Lower leg skin (tissue), 4 donors: ENCODE results near the gene CNIH3. TPM values are rescaled to one million over a fixed set of nuclear protein-coding genes. Genes with fewer than 3 reads are reported as not detected.

Experiments used
- DNase-seq, 2 donors: peaks; one replicate each; pipeline ENCODE4 v3.0.0-alpha.2; 2019; ENCODE audit warnings: low spot score in 2 of 2
- H3K4me3 ChIP-seq: fragments of 200-600 bp; sonication (generic); 2 replicates; pipeline ENCODE4 v1.5.1; 2017; ENCODE audit warnings: mild to moderate bottlenecking, low read depth; ENCODE audit not compliant: poor library complexity, severe bottlenecking
- CTCF ChIP-seq, 3 donors: fragments of 450-650 bp; IDR thresholded peaks; one replicate each; pipeline ENCODE4 v1.5.1; 2016; ENCODE audit warnings: antibody characterized with exemption in 3 of 3, mild to moderate bottlenecking in 3 of 3, moderate library complexity in 2 of 3
- POLR2A ChIP-seq, 2 donors: fragments of 450-650 bp; IDR thresholded peaks; one replicate each; pipeline ENCODE4 v1.6.1; 2016 to 2017; ENCODE audit warnings: antibody characterized with exemption in 2 of 2, mild to moderate bottlenecking in 1 of 2, moderate library complexity in 1 of 2
- WGBS, 2 donors: methylation state at CpG; one replicate each; pipeline ENCODE4 v1.1.5; 2018; 5-methylcytosine and 5-hydroxymethylcytosine counted together
- intact Hi-C: fragments of 100-400 bp; cut with DNase I; formaldehyde crosslinking; loops from one replicate; pipeline ENCODE4 v1.15.0; 2023; ENCODE audit warnings: low total_unique reads
- total RNA-seq, 4 donors: library from RNA; depleted of rRNA; stranded (reverse); fragments of >200 nt; gene quantifications; one replicate each; pipeline ENCODE4 v1.1.0, GENCODE V29; 2016

Gene CNIH3
- total RNA-seq, 4 donors from 2014 or later: 1.4 to 5.1 (median 2.3) TPM

DNA sequence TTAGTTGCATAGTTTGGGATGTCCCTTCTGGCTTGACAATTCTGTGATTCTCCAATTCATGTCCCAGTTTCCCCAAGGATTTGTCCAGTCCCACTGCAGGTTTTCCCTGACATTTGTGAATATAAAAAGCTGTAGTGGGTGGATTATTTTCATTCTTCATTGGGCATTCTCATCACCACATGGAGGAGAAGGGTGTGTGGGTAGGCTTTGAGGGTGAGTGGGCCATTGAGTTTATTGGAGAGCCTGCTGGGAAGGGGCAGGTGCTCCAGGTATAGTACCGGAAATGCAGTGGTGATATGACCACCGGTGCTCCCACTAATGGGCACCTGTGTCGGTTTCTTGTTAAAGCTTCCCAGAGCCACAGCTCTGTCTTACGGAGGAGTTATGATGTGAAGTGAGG is 74.5 kb downstream of the CNIH3 start:
- intact Hi-C loops: no loop called here
- TF ChIP-seq POLR2A (IDR thresholded peaks at IDR 0.05): no peak
- TF ChIP-seq CTCF (IDR thresholded peaks at IDR 0.05): no peak
- 92 to 98% methylated on average over 4 of the region's 4 CpGs for WGBS, 2 donors

DNA sequence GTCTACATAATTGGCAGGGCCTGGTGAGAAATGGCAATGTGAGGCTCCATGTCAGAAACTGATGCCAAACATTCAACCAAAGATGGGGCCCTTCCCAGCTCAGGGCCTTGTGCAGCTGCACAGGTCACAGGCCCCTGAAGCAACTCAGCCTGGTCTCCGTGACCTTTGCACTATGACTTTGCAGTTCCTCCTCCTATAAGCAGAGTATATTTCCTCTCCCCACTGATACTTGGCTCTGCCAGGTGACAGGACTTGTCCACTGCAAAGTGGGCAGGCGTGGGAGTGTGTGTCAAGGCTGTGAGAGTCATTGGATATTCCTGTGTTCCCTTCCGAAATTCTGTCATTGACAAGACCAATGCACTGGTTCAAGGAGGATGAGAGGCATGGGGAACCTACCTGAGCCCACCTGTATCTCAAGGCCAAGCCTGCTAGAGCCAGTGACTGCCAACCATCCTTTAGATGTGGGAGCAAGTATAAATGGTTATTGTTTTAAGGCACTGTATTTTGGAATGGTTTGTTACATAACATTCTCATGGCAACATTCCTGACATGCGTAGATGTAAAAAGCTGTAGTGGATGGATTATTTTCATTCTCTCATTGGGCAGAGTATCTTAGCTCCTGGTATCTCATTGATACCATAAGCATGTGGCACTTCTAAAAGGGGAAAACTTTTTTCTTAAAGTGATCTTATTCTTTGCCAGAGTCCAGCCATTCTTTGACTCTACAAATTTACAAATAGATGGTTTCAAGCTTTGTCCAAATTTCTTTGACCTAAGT is 75.2 kb downstream of the CNIH3 start:
- TF ChIP-seq POLR2A (IDR thresholded peaks at IDR 0.05): no peak
- TF ChIP-seq CTCF (IDR thresholded peaks at IDR 0.05): no peak
- DNase-seq: no peak
- 70 to 73% methylated on average over 4 of the region's 4 CpGs for WGBS, 2 donors
- intact Hi-C loops: no loop called here
- no peak overlapping the region for H3K4me3 ChIP-seq

More for the DNA sequence above, 74.5 kb downstream of the CNIH3 start:
- DNase-seq: no peak
- H3K4me3 ChIP-seq: no peak overlapping the region

GRCh38 chr1:224694969-224695368 is 78.9 kb downstream of the CNIH3 start:
- 93 to 94% methylated on average over 3 of the region's 3 CpGs for WGBS, 2 donors
- no peak for TF ChIP-seq CTCF (IDR thresholded peaks at IDR 0.05)
- intact Hi-C loops: no loop called here
- no peak overlapping the region for H3K4me3 ChIP-seq
- DNase-seq: no peak

DNA sequence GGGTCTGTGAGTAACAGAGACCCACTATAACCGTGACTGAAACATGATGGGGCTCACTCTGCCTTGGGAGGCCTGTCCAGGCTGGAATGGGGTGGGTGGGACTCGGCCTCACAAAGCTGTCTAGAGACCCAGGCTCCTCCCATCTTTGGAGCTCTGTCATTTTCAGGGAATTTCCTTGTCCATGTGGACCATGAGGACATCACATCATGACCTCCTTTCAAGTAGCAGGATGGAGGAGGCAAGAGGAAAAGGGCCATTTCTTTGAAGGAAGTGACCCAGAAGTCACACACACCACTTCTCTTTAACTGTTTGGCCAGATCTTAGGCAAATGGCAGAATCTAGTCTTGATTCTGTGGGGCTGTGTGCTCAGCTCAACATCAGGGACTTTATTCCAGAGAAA is 79.9 kb downstream of the CNIH3 start:
- intact Hi-C loops: no loop called here
- no peak overlapping the region for H3K4me3 ChIP-seq
- no peak for TF ChIP-seq CTCF (IDR thresholded peaks at IDR 0.05)
- no peak for TF ChIP-seq POLR2A (IDR thresholded peaks at IDR 0.05)
- 64 to 76% methylated on average over 2 of the region's 2 CpGs for WGBS, 2 donors
- DNase-seq: no peak

GRCh38 chr1:224696891-224697765 is 81.0 kb downstream of the CNIH3 start:
- H3K4me3 ChIP-seq: no peak overlapping the region
- intact Hi-C loops: no loop called here
- 77 to 80% methylated on average over 14 of the region's 14 CpGs for WGBS, 2 donors
- TF ChIP-seq CTCF (IDR thresholded peaks at IDR 0.05) (no peak), POLR2A (IDR thresholded peaks at IDR 0.05) (no peak)
- no peak for DNase-seq
